Gastrocnemius medialis (tissue), 4 donors: Measurements from ENCODE around the gene RFC4.

Experiments used
- CTCF ChIP-seq, 5 experiments: fragments of 450-650 bp in 3 of 5; fragments of 200-600 bp in 2 of 5; sonication (generic) in 2 of 5; IDR thresholded peaks in 4 of 5; conservative IDR thresholded peaks in 1 of 5; 1 replicate in 4 of 5; 2 replicates in 1 of 5; pipeline ENCODE4 v1.5.1; 2016 to 2019; ENCODE audit warnings: antibody characterized with exemption in 5 of 5, mild to moderate bottlenecking in 3 of 5, moderate library complexity in 3 of 5
- POLR2A ChIP-seq, 2 donors: fragments of 450-650 bp; IDR thresholded peaks; one replicate each; pipeline ENCODE4 v1.6.1; 2017; ENCODE audit warnings: antibody characterized with exemption in 2 of 2, mild to moderate bottlenecking in 2 of 2, moderate library complexity in 2 of 2

GRCh38 chr3:186826976-186827857 is 20.9 kb upstream of the RFC4 start:
- peak; percentile 59 to 61 for TF ChIP-seq POLR2A (IDR thresholded peaks at IDR 0.05)
- no peak for TF ChIP-seq CTCF (IDR thresholded peaks at IDR 0.05 in 4 of 5, conservative IDR thresholded peaks at IDR 0.05 in 1 of 5)
